HuH-7.5 (cell line): ENCODE measurements around the gene TTC34.

ENCODE experiments used
- DNase-seq: peaks from one replicate; pipeline ENCODE4 v3.0.0; 2011; ENCODE audit warnings: low spot score

Gene TTC34

GRCh38 chr1:2801535-2802291, at the start of gene TTC34:
Gene TTC34, minus strand, starts transcription at chr1:2801693. Its CDS starts 866 bp downstream, at chr1:2800827.
- peak; percentile 75 for DNase-seq

- DNase-seq = no peak
Measured at GRCh38 chr1:2850502-2850901, 49.0 kb upstream of the TTC34 start.

- no peak for DNase-seq
Measured at GRCh38 chr1:2848006-2848670, 46.6 kb upstream of the TTC34 start.

GRCh38 chr1:2847086-2847985, 45.8 kb upstream of the TTC34 start:
- no peak for DNase-seq

- DNase-seq = no peak
Measured at GRCh38 chr1:2845869-2846268, 44.4 kb upstream of the TTC34 start.

- no peak for DNase-seq
Measured at GRCh38 chr1:2840036-2840809, 38.7 kb upstream of the TTC34 start.

GRCh38 chr1:2837823-2838222, 36.3 kb upstream of the TTC34 start:
- no peak for DNase-seq

- no peak for DNase-seq
Measured at GRCh38 chr1:2837316-2837715, 35.8 kb upstream of the TTC34 start.

- DNase-seq = no peak
Measured at GRCh38 chr1:2836333-2836970, 35.0 kb upstream of the TTC34 start.

GRCh38 chr1:2835650-2836159, 34.2 kb upstream of the TTC34 start:
- DNase-seq = no peak

GRCh38 chr1:2834741-2835564, 33.5 kb upstream of the TTC34 start:
- DNase-seq = no peak

GRCh38 chr1:2834146-2834475, 32.6 kb upstream of the TTC34 start:
- no peak for DNase-seq

- no peak for DNase-seq
Measured at GRCh38 chr1:2833454-2834145, 32.1 kb upstream of the TTC34 start.

- DNase-seq = no peak
Measured at GRCh38 chr1:2832506-2833453, 31.3 kb upstream of the TTC34 start.

GRCh38 chr1:2831596-2832212, 30.2 kb upstream of the TTC34 start:
- DNase-seq = no peak

- DNase-seq = no peak
Measured at GRCh38 chr1:2830761-2831425, 29.4 kb upstream of the TTC34 start.

GRCh38 chr1:2829846-2830615, 28.5 kb upstream of the TTC34 start:
- DNase-seq = no peak
